Endothelial cell of umbilical vein (primary cell): ENCODE data around the gene NOXA1. TPM values are rescaled to one million over a fixed set of nuclear protein-coding genes. Genes with fewer than 3 reads are reported as not detected.

Source experiments
- BruUV-seq: library from RNA; stranded (reverse); fragments of 400-500 nt; replicated peaks from 2 replicates; lab custom pipeline; 2021; lab: Mats Ljungman, UMichigan
- CTCF ChIA-PET: fragments of 300-600, 350-600 bp; sonication (Branson Sonifier 250); formaldehyde crosslinking; loops from one replicate; lab custom pipeline; 2021; ENCODE audit warnings: antibody characterized with exemption, inconsistent platforms; lab: Charles Lee
- POLR2A ChIA-PET: fragments of 300-600, 350-600 bp; sonication (Branson Sonifier 250); formaldehyde crosslinking; loops from one replicate; lab custom pipeline; 2021; ENCODE audit warnings: antibody characterized with exemption, inconsistent platforms; lab: Charles Lee
- DNase-seq: peaks from one replicate; pipeline ENCODE4 v3.0.0-alpha.2; 2011; ENCODE audit warnings: low read depth, low spot score
- FAIRE-seq: peaks from 2 replicates; lab custom pipeline; 2011; peaks lifted over from hg19 to GRCh38; lab: Jason Lieb, UNC
- H2AFZ ChIP-seq: 2 replicates; pipeline ENCODE4 v1.6.0; 2012; ENCODE audit warnings: low read depth, low read length, control low read depth, inconsistent platforms
- H3K27ac ChIP-seq: 2 replicates; pipeline ENCODE4 v1.5.1; 2011; ENCODE audit warnings: low read depth, mild to moderate bottlenecking, control low read depth, low read length, moderate library complexity; ENCODE audit not compliant: insufficient read depth
- H3K27me3 ChIP-seq, 2 experiments: 2 replicates each; pipeline versions ENCODE4 v1.6.0 to v1.6.1; 2011; ENCODE audit warnings: low read length in 2 of 2, mixed read lengths in 1 of 2; ENCODE audit not compliant: control insufficient read depth in 2 of 2, insufficient read depth in 2 of 2
- H3K36me3 ChIP-seq, 2 experiments: 2 replicates in 1 of 2; 3 replicates in 1 of 2; pipeline ENCODE4 v1.5.1; 2011; ENCODE audit warnings: low read length in 2 of 2, mild to moderate bottlenecking in 1 of 2, moderate library complexity in 1 of 2; ENCODE audit not compliant: control insufficient read depth in 2 of 2, insufficient read depth in 2 of 2; ENCODE audit errors: extremely low read depth in 1 of 2
- H3K4me1 ChIP-seq: 3 replicates; pipeline ENCODE4 v1.5.1; 2011; ENCODE audit warnings: mild to moderate bottlenecking, low read length; ENCODE audit not compliant: control insufficient read depth, insufficient read depth; ENCODE audit errors: extremely low read depth
- H3K4me2 ChIP-seq: 2 replicates; pipeline ENCODE4 v1.6.1; 2011; ENCODE audit warnings: low read length, control low read depth, mixed read lengths; ENCODE audit not compliant: insufficient read depth
- H3K4me3 ChIP-seq, 3 experiments: fragments of 200-600 bp in 1 of 3; sonication (generic), shearing (Covaris generic) in 1 of 3; replicated peaks in 1 of 3; 2 replicates each; pipeline ENCODE4 v1.5.1; 2011 to 2016; ENCODE audit warnings: control low read depth in 3 of 3, low read length in 3 of 3, mild to moderate bottlenecking in 2 of 3, inconsistent platforms in 1 of 3, low read depth in 1 of 3, moderate library complexity in 1 of 3; ENCODE audit not compliant: insufficient read depth in 1 of 3
- H3K79me2 ChIP-seq: 2 replicates; pipeline ENCODE4 v1.6.0; 2012; ENCODE audit warnings: low read length, inconsistent platforms; ENCODE audit not compliant: control insufficient read depth, insufficient read depth
- H3K9ac ChIP-seq: replicated peaks from 2 replicates; pipeline ENCODE3; 2011; ENCODE audit warnings: low read length, control low read depth; ENCODE audit not compliant: insufficient read depth; ENCODE audit errors: extremely low read depth
- H3K9me1 ChIP-seq: replicated peaks from 3 replicates; pipeline ENCODE4 v1.6.0; 2011; ENCODE audit warnings: mild to moderate bottlenecking, low read length; ENCODE audit not compliant: control insufficient read depth, insufficient read depth; ENCODE audit errors: extremely low read depth
- H3K9me3 ChIP-seq: replicated peaks from 2 replicates; pipeline ENCODE4 v1.5.1; 2012; ENCODE audit warnings: low read length, inconsistent platforms; ENCODE audit not compliant: control insufficient read depth, insufficient read depth
- H4K20me1 ChIP-seq: replicated peaks from 2 replicates; pipeline ENCODE3; 2011; ENCODE audit warnings: mild to moderate bottlenecking, low read length; ENCODE audit not compliant: control insufficient read depth, insufficient read depth; ENCODE audit errors: extremely low read depth
- EZH2 ChIP-seq: IDR thresholded peaks from 2 replicates; pipeline ENCODE4 v1.6.1; 2012; ENCODE audit warnings: borderline replicate concordance, low read depth, mild to moderate bottlenecking, moderate library complexity, low read length, inconsistent platforms; ENCODE audit not compliant: severe bottlenecking
- FOS ChIP-seq: IDR thresholded peaks from 2 replicates; pipeline ENCODE4 v1.6.1; 2011; ENCODE audit warnings: mild to moderate bottlenecking, low read length, moderate library complexity, borderline replicate concordance; ENCODE audit not compliant: insufficient read depth
- GATA2 ChIP-seq: IDR thresholded peaks from 2 replicates; pipeline ENCODE4 v1.7.0; 2011; ENCODE audit warnings: low read depth, mild to moderate bottlenecking, moderate library complexity, mixed read lengths, low read length; ENCODE audit not compliant: insufficient read length, insufficient read depth
- JUN ChIP-seq: IDR thresholded peaks from 2 replicates; pipeline ENCODE4 v1.6.1; 2011; ENCODE audit warnings: borderline replicate concordance, low read depth; ENCODE audit not compliant: insufficient read length, insufficient read depth
- MYC ChIP-seq: IDR thresholded peaks from one replicate; pipeline ENCODE4 v1.6.1; 2011; ENCODE audit warnings: mild to moderate bottlenecking, low read depth, low read length
- POLR2A ChIP-seq: IDR thresholded peaks from 2 replicates; pipeline ENCODE4 v1.6.1; 2012; ENCODE audit warnings: low read depth, mild to moderate bottlenecking, control low read depth, low read length
- POLR2AphosphoS5 ChIP-seq: IDR thresholded peaks from 2 replicates; pipeline ENCODE4 v1.6.1; 2012; ENCODE audit warnings: low read depth, mild to moderate bottlenecking, control low read depth, low read length, moderate library complexity; ENCODE audit not compliant: insufficient read depth
- dilution Hi-C: fragments of 300-500 bp; cut with MboI; formaldehyde crosslinking; loops from one replicate; pipeline ENCODE4 v1.15.0; 2019; ENCODE audit warnings: low sequenced_read_pairs; ENCODE audit not compliant: extremely low pct_ligation_motif_present
- intact Hi-C: fragments of 100-400 bp; cut with micrococcal nuclease; formaldehyde crosslinking; loops from one replicate; pipeline ENCODE4 v1.10.0; 2022
- polyA plus RNA-seq, 4 experiments: library from polyadenylated mRNA; depleted of rRNA in 3 of 4; stranded (reverse) in 3 of 4; unstranded in 1 of 4; fragments of >200 nt; gene quantifications; 2 replicates each; pipeline versions ENCODE4 v1.2.1 to v1.2.3, GENCODE V29; 2011 to 2012; ENCODE audit warnings: missing spikeins in 1 of 4
- total RNA-seq: library from RNA; stranded (reverse); gene quantifications from 2 replicates; pipeline ENCODE4 v1.2.3, GENCODE V29; 2021
- TF ChIP-seq, protein P1 (sequence below), 2 donors: IDR thresholded peaks; 1 replicate in 1 of 2; 2 replicates in 1 of 2; pipeline ENCODE4 v1.5.1; 2011; ENCODE audit warnings: low read length in 2 of 2, mild to moderate bottlenecking in 2 of 2, moderate library complexity in 2 of 2, control low read depth in 1 of 2, inconsistent platforms in 1 of 2, low read depth in 1 of 2; ENCODE audit not compliant: insufficient read depth in 1 of 2; ENCODE audit errors: extremely low read depth in 1 of 2
- TF ChIP-seq, protein P2 (sequence below): IDR thresholded peaks from 2 replicates; pipeline ENCODE4 v1.6.1; 2011; ENCODE audit not compliant: insufficient read depth, insufficient read length

Gene NOXA1
- total and polyA plus RNA-seq, 2 donors (not counting 3 experiments of a cell fraction or from before 2014, with no cell fraction given): 0.40 to 0.91 TPM

DNA sequence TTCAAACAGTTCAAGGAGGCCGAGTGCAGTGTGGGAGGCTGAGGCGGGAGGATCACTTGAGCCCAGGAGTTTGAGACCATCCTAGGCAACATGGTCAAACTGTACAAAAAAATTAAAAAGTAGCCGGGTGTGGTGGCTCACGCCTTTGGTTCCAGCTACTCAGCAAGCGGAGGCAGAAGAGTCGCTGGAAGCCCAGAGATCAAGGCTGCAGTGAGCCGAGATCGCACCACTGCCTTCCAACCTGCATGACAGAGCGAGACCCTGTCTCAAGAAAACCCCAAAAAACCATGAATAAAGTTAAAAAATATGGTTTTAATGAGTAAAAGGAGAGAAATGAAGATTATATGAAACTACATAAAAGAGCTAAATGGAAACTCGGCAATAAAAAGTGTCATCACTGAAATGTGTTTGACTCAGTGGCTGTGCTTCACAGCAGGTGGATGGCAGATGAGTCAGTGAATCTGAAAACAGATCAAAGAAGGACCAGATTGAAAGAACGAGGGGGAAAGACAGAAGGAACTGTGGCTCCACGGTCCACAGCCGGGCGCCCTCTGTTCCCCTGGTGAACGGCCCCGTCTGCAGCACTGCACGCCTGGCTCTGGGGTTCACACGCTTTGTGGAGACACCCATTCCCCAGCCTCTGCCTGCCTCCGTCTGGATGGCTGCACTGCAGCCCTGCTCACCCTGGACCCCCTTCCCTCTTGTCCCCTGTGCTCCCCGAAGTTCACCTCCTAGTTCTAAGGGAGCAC lies 25.3 kb upstream of the NOXA1 start:
- no peaks in the 10 kb centered on the region for H3K79me2 ChIP-seq
- no TSS peak for BruUV-seq
- DNase-seq: no peak
- ChIA-PET CTCF (no interaction called here), POLR2A (no interaction called here)
- no peak overlapping the region for H3K4me3 ChIP-seq
- no peak overlapping the region for H3K9ac ChIP-seq
- H2AFZ ChIP-seq: no peak overlapping the region
- dilution Hi-C loops: no loop called here
- H3K4me1 ChIP-seq: no peaks in the 10 kb centered on the region
- intact Hi-C loops: no loop called here
- H3K4me2 ChIP-seq: no peak overlapping the region
- no peak for TF ChIP-seq POLR2AphosphoS5
- no peak for TF ChIP-seq FOS
- TF ChIP-seq, protein P1, sequence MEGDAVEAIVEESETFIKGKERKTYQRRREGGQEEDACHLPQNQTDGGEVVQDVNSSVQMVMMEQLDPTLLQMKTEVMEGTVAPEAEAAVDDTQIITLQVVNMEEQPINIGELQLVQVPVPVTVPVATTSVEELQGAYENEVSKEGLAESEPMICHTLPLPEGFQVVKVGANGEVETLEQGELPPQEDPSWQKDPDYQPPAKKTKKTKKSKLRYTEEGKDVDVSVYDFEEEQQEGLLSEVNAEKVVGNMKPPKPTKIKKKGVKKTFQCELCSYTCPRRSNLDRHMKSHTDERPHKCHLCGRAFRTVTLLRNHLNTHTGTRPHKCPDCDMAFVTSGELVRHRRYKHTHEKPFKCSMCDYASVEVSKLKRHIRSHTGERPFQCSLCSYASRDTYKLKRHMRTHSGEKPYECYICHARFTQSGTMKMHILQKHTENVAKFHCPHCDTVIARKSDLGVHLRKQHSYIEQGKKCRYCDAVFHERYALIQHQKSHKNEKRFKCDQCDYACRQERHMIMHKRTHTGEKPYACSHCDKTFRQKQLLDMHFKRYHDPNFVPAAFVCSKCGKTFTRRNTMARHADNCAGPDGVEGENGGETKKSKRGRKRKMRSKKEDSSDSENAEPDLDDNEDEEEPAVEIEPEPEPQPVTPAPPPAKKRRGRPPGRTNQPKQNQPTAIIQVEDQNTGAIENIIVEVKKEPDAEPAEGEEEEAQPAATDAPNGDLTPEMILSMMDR (IDR thresholded peaks at IDR 0.05; ENCODE audit: extremely low read depth in 1 of 2, insufficient read depth in 1 of 2, low read depth in 1 of 2, low read length in 2 of 2): no peak
- no peak for TF ChIP-seq POLR2A
- TF ChIP-seq, protein P2, sequence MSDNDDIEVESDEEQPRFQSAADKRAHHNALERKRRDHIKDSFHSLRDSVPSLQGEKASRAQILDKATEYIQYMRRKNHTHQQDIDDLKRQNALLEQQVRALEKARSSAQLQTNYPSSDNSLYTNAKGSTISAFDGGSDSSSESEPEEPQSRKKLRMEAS: no peak
- no peak for TF ChIP-seq EZH2
- TF ChIP-seq JUN: no peak
- no peak for TF ChIP-seq GATA2
- no peak for TF ChIP-seq MYC
- no peaks in the 10 kb centered on the region for H3K9me3 ChIP-seq
- H3K27me3 ChIP-seq: no peaks in the 10 kb centered on the region
- no peaks in the 10 kb centered on the region for H3K9me1 ChIP-seq
- FAIRE-seq: no peak
- no peak overlapping the region for H3K27ac ChIP-seq
- no peaks in the 10 kb centered on the region for H4K20me1 ChIP-seq
- H3K36me3 ChIP-seq: peaks cover 0 to 2% of the 10 kb centered on the region in 2 experiments
